Naive thymus-derived CD4-positive, alpha-beta T cell (primary cell): ENCODE data around the gene BBOX1. TPM values are rescaled to one million over a fixed set of nuclear protein-coding genes. Genes with fewer than 3 reads are reported as not detected.

Experiments
- ATAC-seq: fragments of 150-1000 bp; cut with Tn5 transposase; 2 replicates; pipeline ENCODE4 v1.10.0; 2021; ENCODE audit warnings: mild to moderate bottlenecking, moderate library complexity
- CTCF ChIA-PET: fragments of 350-600 bp; sonication (Branson Sonifier 250); formaldehyde crosslinking; loops from one replicate; lab custom pipeline; 2021; ENCODE audit warnings: antibody characterized with exemption; lab: Charles Lee
- POLR2A ChIA-PET: fragments of 350-600 bp; sonication (Branson Sonifier 250); formaldehyde crosslinking; loops from one replicate; lab custom pipeline; 2021; ENCODE audit warnings: antibody characterized with exemption, inconsistent platforms; lab: Charles Lee
- DNase-seq, 9 donors: peaks; one replicate each; pipeline versions ENCODE4 v3.0.0 to v3.0.0-alpha.2; 2020 to 2022; ENCODE audit warnings: mixed read lengths in 1 of 9
- H3K27ac ChIP-seq: one replicate; pipeline ENCODE4 v1.7.0; 2013; ENCODE audit warnings: mild to moderate bottlenecking, low read depth, low read length, moderate library complexity
- H3K27me3 ChIP-seq, 2 donors: one replicate each; pipeline ENCODE4 v1.7.0; 2013; ENCODE audit warnings: low read length in 2 of 2, mild to moderate bottlenecking in 2 of 2, moderate library complexity in 2 of 2; ENCODE audit not compliant: control insufficient read depth in 2 of 2, insufficient read depth in 2 of 2
- H3K36me3 ChIP-seq, 3 experiments: 1 replicate in 2 of 3; 2 replicates in 1 of 3; pipeline ENCODE4 v1.7.0; 2013; ENCODE audit warnings: low read length in 3 of 3, mild to moderate bottlenecking in 3 of 3, moderate library complexity in 1 of 3; ENCODE audit not compliant: insufficient read depth in 3 of 3, control insufficient read depth in 2 of 3
- H3K4me1 ChIP-seq, 2 donors: one replicate each; pipeline ENCODE4 v1.7.0; 2013; ENCODE audit warnings: low read length in 2 of 2, mild to moderate bottlenecking in 2 of 2, moderate library complexity in 1 of 2; ENCODE audit not compliant: control insufficient read depth in 2 of 2, insufficient read depth in 2 of 2
- H3K4me3 ChIP-seq: 2 replicates; pipeline ENCODE4 v1.7.0; 2013; ENCODE audit warnings: mild to moderate bottlenecking, low read length
- H3K9me3 ChIP-seq, 3 experiments: 1 replicate in 2 of 3; 2 replicates in 1 of 3; pipeline ENCODE4 v1.7.0; 2013; ENCODE audit warnings: low read length in 3 of 3; ENCODE audit not compliant: control insufficient read depth in 2 of 3
- H3K27ac Mint-ChIP-seq, 9 donors: one replicate each; pipeline ENCODE4 v1.8.0; 2020 to 2022; ENCODE audit warnings: mixed read lengths in 9 of 9, mild to moderate bottlenecking in 8 of 9, moderate library complexity in 5 of 9, inconsistent platforms in 2 of 9
- H3K27me3 Mint-ChIP-seq, 5 donors: one replicate each; pipeline ENCODE4 v1.8.0; 2021 to 2022; ENCODE audit warnings: mixed read lengths in 5 of 5, mild to moderate bottlenecking in 1 of 5
- H3K36me3 Mint-ChIP-seq, 5 donors: one replicate each; pipeline ENCODE4 v1.8.0; 2020 to 2022; ENCODE audit warnings: mixed read lengths in 5 of 5, mild to moderate bottlenecking in 3 of 5, inconsistent platforms in 1 of 5
- H3K4me1 Mint-ChIP-seq, 7 donors: one replicate each; pipeline ENCODE4 v1.8.0; 2020 to 2022; ENCODE audit warnings: mixed read lengths in 7 of 7, mild to moderate bottlenecking in 3 of 7, inconsistent platforms in 1 of 7
- H3K4me3 Mint-ChIP-seq, 10 donors: one replicate each; pipeline ENCODE4 v1.8.0; 2020 to 2022; ENCODE audit warnings: mild to moderate bottlenecking in 10 of 10, mixed read lengths in 10 of 10, moderate library complexity in 6 of 10, inconsistent platforms in 2 of 10
- H3K9me3 Mint-ChIP-seq, 11 donors: one replicate each; pipeline ENCODE4 v1.8.0; 2020 to 2022; ENCODE audit warnings: mixed read lengths in 11 of 11, mild to moderate bottlenecking in 4 of 11, inconsistent platforms in 1 of 11, moderate library complexity in 1 of 11
- intact Hi-C, 2 donors: fragments of 100-400 bp; cut with micrococcal nuclease; formaldehyde crosslinking; loops; one replicate each; pipeline ENCODE4 v1.15.1; 2023
- polyA plus RNA-seq, 2 donors: library from polyadenylated mRNA; unstranded; fragments of 300-500 nt; fragmentation: Illumina TruSeq; gene quantifications; one replicate each; pipeline ENCODE4 v1.2.3, GENCODE V29; 2021
- total RNA-seq, 6 experiments: library from RNA in 5 of 6; stranded (reverse) in 5 of 6; gene quantifications; 1 replicate in 5 of 6; 2 replicates in 1 of 6; pipeline ENCODE4 v1.2.3 and lab custom pipeline; 2021 to 2026

The BBOX1 gene
- total and polyA plus RNA-seq, 7 experiments from 2014 or later, result not detected

DNA sequence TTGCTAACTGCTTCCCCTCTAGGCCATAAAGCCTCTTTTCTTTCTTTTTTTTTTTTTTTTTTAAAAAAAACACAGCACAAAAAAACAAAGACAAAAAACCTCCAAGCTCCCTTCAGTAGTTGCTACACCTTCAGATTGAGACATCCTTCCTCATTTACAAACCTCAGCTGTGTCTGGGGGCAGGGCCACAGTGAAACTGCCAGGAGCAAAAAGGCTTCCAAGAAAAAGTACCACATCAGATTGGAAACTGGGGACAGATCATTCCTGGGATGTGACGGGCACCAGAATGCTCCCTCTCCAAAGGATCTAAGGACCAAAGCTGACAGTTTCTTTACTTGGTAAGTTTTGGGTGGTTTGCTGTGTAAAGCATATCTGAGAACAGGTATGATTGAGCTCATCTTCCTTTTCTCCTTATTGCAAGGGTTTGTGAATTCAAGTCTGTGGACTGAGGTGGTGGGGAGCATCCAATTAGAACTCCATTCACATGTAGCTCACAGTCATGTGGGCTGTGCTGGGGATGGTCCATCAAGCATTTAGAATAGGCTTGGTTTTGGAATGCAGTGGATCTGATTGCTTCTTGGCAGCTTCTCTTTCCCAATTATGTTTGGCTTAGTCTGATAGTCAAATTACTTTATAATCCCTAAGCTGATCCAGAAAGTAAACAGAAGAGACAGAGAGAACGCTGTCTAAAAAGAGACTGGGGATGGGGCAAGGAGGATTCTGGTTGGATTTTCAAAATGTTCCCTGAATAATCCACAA is 705 bp downstream of the BBOX1 start:
- CTCF ChIA-PET, result no interaction called here
- H3K4me1 Mint-ChIP-seq, result no peaks in the 10 kb centered on the region
- Histone ChIP-seq H3K4me1 (no peaks in the 10 kb centered on the region), H3K36me3 (no peaks in the 10 kb centered on the region), H3K9me3 (peaks cover 0 to 3% (median 0%) of the 10 kb centered on the region in 3 experiments), H3K4me3 (no peak overlapping the region), H3K27ac (no peak overlapping the region), H3K27me3 (no peaks in the 10 kb centered on the region)
- H3K4me3 Mint-ChIP-seq, result no peak overlapping the region
- no peak for DNase-seq
- H3K9me3 Mint-ChIP-seq, result peaks cover 4 to 34% (median 18%) of the 10 kb centered on the region in 11 donors
- no peaks in the 10 kb centered on the region for H3K27me3 Mint-ChIP-seq
- intact Hi-C loops, result no loop called here
- POLR2A ChIA-PET, result no interaction called here
- H3K36me3 Mint-ChIP-seq, result no peaks in the 10 kb centered on the region
- no peak for ATAC-seq
- H3K27ac Mint-ChIP-seq, result no peak overlapping the region

DNA sequence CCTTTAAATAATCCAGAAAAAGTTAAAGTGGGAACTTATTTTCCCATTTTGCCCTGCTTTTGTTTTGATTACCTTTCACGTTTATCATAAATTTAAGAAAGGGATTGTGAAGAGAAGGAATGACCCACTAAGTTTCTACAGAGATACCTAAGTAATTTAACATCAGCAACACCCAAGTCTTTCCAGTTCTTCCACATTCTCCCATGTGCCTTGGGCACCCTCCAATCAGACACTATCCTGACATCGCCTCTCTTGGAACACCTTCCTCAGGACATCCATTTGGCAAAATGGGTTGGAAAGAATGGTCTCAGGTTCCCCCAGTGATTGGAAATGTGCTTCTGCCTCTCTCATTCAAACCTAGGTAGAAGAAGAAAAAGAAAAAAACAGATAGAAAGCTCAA is 6.3 kb downstream of the BBOX1 start:
- Mint-ChIP-seq H3K4me1 (no peaks in the 10 kb centered on the region), H3K27me3 (no peaks in the 10 kb centered on the region), H3K27ac (no peak overlapping the region), H3K9me3 (peaks cover 3 to 36% (median 17%) of the 10 kb centered on the region in 11 donors), H3K4me3 (no peak overlapping the region), H3K36me3 (no peaks in the 10 kb centered on the region)
- POLR2A ChIA-PET, result no interaction called here
- H3K36me3 ChIP-seq, result no peaks in the 10 kb centered on the region
- DNase-seq (no peak), ATAC-seq (no peak)
- no peak overlapping the region for H3K4me3 ChIP-seq
- intact Hi-C loops, result no loop called here
- H3K27me3 ChIP-seq, result no peaks in the 10 kb centered on the region
- H3K27ac ChIP-seq, result no peak overlapping the region
- no peaks in the 10 kb centered on the region for H3K4me1 ChIP-seq
- H3K9me3 ChIP-seq, result no peaks in the 10 kb centered on the region
- CTCF ChIA-PET, result no interaction called here

DNA sequence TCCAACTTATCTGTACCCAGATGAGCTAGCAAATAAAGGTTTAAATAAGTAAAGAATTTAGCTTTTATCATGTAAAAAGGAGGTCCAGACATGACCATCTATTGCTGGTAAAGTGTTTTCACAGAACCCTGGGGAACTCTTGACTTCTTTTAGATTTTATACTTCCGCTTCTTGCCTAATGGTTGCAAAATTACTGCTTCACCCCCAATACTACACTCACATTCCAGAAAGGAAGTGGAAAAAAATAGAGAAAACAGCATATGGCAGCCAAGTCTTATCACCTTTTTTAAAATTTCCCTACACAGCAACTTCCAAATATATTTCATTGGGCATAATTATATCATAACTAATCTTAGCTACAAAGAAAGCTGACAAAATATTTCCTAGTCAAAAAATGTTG is 12.1 kb downstream of the BBOX1 start:
- Mint-ChIP-seq H3K27ac (no peak overlapping the region), H3K36me3 (no peaks in the 10 kb centered on the region), H3K4me1 (no peaks in the 10 kb centered on the region), H3K9me3 (peaks cover 0 to 26% (median 5%) of the 10 kb centered on the region in 11 donors), H3K4me3 (no peak overlapping the region), H3K27me3 (no peaks in the 10 kb centered on the region)
- ChIA-PET CTCF (no interaction called here), POLR2A (no interaction called here)
- ATAC-seq (no peak), DNase-seq (no peak)
- Histone ChIP-seq H3K4me3 (no peak overlapping the region), H3K4me1 (no peaks in the 10 kb centered on the region), H3K36me3 (no peaks in the 10 kb centered on the region), H3K9me3 (no peaks in the 10 kb centered on the region), H3K27me3 (no peaks in the 10 kb centered on the region), H3K27ac (no peak overlapping the region)
- intact Hi-C loops, result no loop called here

DNA sequence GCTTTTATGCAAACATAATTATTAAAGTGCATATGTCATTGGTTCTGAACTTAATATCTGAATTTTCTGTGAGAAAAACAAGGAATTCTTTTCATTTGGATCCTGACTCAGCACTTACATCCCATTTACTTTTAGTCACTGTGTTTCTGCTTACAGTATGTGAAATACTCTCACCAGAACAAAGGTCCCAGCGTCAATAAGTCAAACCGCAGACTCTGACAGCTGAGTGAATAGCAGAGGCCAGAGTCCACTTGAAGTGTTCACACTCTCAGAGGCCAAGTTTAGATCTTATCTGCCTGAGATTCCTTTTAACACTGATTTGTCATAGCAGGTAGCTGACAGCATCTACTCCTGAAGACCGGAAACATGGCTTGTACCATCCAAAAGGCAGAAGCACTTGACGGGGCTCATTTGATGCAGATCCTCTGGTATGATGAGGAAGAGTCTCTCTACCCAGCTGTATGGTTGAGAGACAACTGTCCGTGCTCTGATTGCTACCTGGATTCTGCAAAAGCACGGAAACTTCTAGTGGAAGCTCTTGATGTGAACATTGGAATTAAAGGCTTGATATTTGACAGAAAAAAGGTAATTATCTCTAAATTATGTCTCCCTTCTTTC is 14.6 kb downstream of the BBOX1 start:
- Mint-ChIP-seq H3K27me3 (no peaks in the 10 kb centered on the region), H3K36me3 (no peaks in the 10 kb centered on the region), H3K4me1 (no peaks in the 10 kb centered on the region), H3K27ac (no peak overlapping the region), H3K9me3 (peaks cover 3 to 28% (median 8%) of the 10 kb centered on the region in 11 donors), H3K4me3 (no peak overlapping the region)
- Histone ChIP-seq H3K4me3 (no peak overlapping the region), H3K36me3 (no peaks in the 10 kb centered on the region), H3K27me3 (no peaks in the 10 kb centered on the region), H3K27ac (no peak overlapping the region), H3K9me3 (no peaks in the 10 kb centered on the region), H3K4me1 (no peaks in the 10 kb centered on the region)
- intact Hi-C loops, result no loop called here
- ATAC-seq (no peak), DNase-seq (no peak)
- CTCF ChIA-PET, result no interaction called here
- POLR2A ChIA-PET, result no interaction called here

DNA sequence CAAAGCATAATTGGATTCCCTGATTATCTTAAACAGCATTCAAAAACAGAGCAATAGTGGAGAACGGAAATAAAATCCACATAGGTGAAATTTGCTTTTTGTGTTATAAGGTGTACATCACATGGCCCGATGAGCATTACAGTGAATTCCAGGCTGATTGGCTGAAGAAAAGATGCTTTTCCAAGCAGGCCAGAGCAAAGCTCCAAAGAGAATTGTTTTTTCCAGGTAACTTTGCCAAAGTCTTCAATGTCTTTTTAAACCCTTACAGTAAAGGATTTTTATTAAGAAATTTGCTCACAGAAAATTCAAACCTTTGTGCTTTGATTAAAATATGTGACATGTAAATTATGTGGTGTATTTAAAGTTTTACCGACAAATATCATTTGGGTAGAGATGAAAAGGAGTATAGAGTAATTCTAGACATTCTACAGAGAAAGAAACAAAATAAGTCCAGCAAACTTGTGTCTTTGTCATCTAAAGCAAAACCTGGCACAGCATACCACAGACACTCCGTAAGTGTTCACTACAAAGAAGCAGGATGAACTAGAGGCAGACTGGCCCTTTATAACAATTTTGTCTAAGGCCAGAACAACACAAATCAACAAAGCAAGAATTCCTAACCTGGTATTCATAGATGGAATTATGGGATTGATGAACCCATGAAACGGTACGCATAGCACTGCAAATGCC is 16.6 kb downstream of the BBOX1 start:
- H3K4me1 ChIP-seq, result no peaks in the 10 kb centered on the region
- Mint-ChIP-seq H3K9me3 (peaks cover 0 to 18% (median 8%) of the 10 kb centered on the region in 11 donors), H3K4me1 (no peaks in the 10 kb centered on the region), H3K27me3 (peaks cover 0 to 3% (median 0%) of the 10 kb centered on the region in 5 donors), H3K36me3 (no peaks in the 10 kb centered on the region), H3K4me3 (no peak overlapping the region), H3K27ac (no peak overlapping the region)
- H3K9me3 ChIP-seq, result no peaks in the 10 kb centered on the region
- ATAC-seq, result no peak
- no peak overlapping the region for H3K4me3 ChIP-seq
- H3K36me3 ChIP-seq, result no peaks in the 10 kb centered on the region
- ChIA-PET CTCF (no interaction called here), POLR2A (interaction anchor here (0.5 kb wide), 1 partner anchor 39 kb away, joined by 4 read pairs; no protein-coding TSS in a partner anchor)
- H3K27ac ChIP-seq, result no peak overlapping the region
- intact Hi-C loops, result no loop called here
- no peak for DNase-seq
- H3K27me3 ChIP-seq, result no peaks in the 10 kb centered on the region

DNA sequence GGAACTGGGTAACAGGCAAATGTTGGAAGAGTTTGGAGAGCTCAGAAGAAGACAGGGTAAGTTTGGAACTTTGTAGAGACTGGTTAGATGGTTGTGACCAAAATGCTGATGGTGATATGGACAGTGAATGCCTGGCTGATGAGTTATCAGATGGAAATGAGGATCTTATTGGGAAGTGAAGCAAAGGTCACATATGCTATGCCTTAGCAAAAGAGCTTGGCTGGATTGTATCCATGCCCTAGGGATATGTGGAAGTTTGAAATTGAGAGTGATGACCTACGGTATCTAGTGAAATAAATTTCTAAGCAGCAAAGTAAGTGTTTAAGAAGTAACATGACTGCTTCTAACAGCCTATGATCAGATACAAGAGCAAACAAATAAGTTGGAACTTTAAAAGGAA is 17.8 kb downstream of the BBOX1 start:
- no peaks in the 10 kb centered on the region for H3K36me3 Mint-ChIP-seq
- no peak overlapping the region for H3K27ac ChIP-seq
- ChIA-PET POLR2A (no interaction called here), CTCF (no interaction called here)
- no peaks in the 10 kb centered on the region for H3K4me1 ChIP-seq
- H3K9me3 ChIP-seq, result no peaks in the 10 kb centered on the region
- peaks cover 0 to 3% (median 0%) of the 10 kb centered on the region in 5 donors for H3K27me3 Mint-ChIP-seq
- no peak overlapping the region for H3K27ac Mint-ChIP-seq
- no peaks in the 10 kb centered on the region for H3K36me3 ChIP-seq
- no peak overlapping the region for H3K4me3 ChIP-seq
- H3K9me3 Mint-ChIP-seq, result peaks cover 0 to 12% (median 8%) of the 10 kb centered on the region in 11 donors
- no peaks in the 10 kb centered on the region for H3K4me1 Mint-ChIP-seq
- no peak for ATAC-seq
- H3K4me3 Mint-ChIP-seq, result no peak overlapping the region
- intact Hi-C loops, result no loop called here
- no peak for DNase-seq
- no peaks in the 10 kb centered on the region for H3K27me3 ChIP-seq
